GM21447 (cell line): ENCODE data around the gene AAK1.
"Not testable (repeated sequence)": the region's sequence is repeated elsewhere in the genome, so short reads cannot be mapped to it uniquely, and the experiment has no call there.

Experiments
- ATAC-seq: cut with Tn5 transposase; IDR thresholded peaks from one replicate; pipeline ENCODE4 v1.9.1; 2021; ENCODE audit not compliant: unreplicated experiment

The AAK1 gene

GRCh38 chr2:69419111-69419510 is 224.4 kb downstream of the AAK1 start:
- not testable (repeated sequence) for ATAC-seq

- no peak for ATAC-seq
Observed at GRCh38 chr2:69416147-69416546, 227.4 kb downstream of the AAK1 start.
